PC-3 (cell line): ENCODE measurements around the gene KRT2. TPM values are rescaled to one million over a fixed set of nuclear protein-coding genes. Genes with fewer than 3 reads are reported as not detected.

ENCODE experiments used
- ATAC-seq: fragments of 200-7000 bp; cut with Tn5 transposase; 2 replicates; pipeline ENCODE4 v1.9.1; 2020; ENCODE audit warnings: mild to moderate bottlenecking, moderate library complexity
- BruUV-seq: library from RNA; stranded (reverse); fragments of 400-500 nt; replicated peaks from 2 replicates; lab custom pipeline; 2021; lab: Mats Ljungman, UMichigan
- CTCF ChIA-PET: fragments of 300-600 bp; sonication (Branson Sonifier 250); formaldehyde crosslinking; loops from one replicate; lab custom pipeline; 2022; ENCODE audit warnings: antibody characterized with exemption; lab: Charles Lee
- POLR2A ChIA-PET: fragments of 300-600 bp; sonication (Branson Sonifier 250); formaldehyde crosslinking; loops from one replicate; lab custom pipeline; 2022; ENCODE audit warnings: antibody characterized with exemption; ENCODE audit not compliant: unreplicated experiment; lab: Charles Lee
- DNase-seq: peaks from one replicate; pipeline ENCODE4 v3.0.0-alpha.2; 2015
- H2AFZ ChIP-seq: fragments of 300-600 bp; sonication (generic); 2 replicates; pipeline ENCODE4 v1.6.0; 2016; ENCODE audit warnings: antibody characterized with exemption, low read length
- H3F3A ChIP-seq: fragments of 300-600 bp; sonication (generic); one replicate; pipeline ENCODE4 v1.6.0; 2017; ENCODE audit warnings: antibody characterized with exemption, low read length, control low read depth, mild to moderate bottlenecking; ENCODE audit not compliant: unreplicated experiment
- H3K27ac ChIP-seq: fragments of 300-600 bp; sonication (generic); 2 replicates; pipeline ENCODE4 v1.5.1; 2016; ENCODE audit warnings: mild to moderate bottlenecking, low read length
- H3K27me3 ChIP-seq: fragments of 300-600 bp; sonication (generic); 2 replicates; pipeline ENCODE4 v1.6.1; 2016; ENCODE audit warnings: low read length, mixed read lengths
- H3K36me3 ChIP-seq: fragments of 300-600 bp; sonication (generic); 2 replicates; pipeline ENCODE4 v1.6.1; 2016; ENCODE audit warnings: low read depth, mixed run types, low read length, mixed read lengths
- H3K4me1 ChIP-seq: fragments of 300-600 bp; sonication (generic); 2 replicates; pipeline ENCODE4 v1.5.1; 2016; ENCODE audit warnings: low read length; ENCODE audit not compliant: insufficient read depth
- H3K4me2 ChIP-seq: fragments of 300-600 bp; sonication (generic); 2 replicates; pipeline ENCODE4 v1.6.0; 2016; ENCODE audit warnings: low read length
- H3K4me3 ChIP-seq: fragments of 300-600 bp; sonication (generic); 2 replicates; pipeline ENCODE4 v1.5.1; 2016; ENCODE audit warnings: mild to moderate bottlenecking, low read length, mixed read lengths
- H3K79me2 ChIP-seq: fragments of 300-600 bp; sonication (generic); 2 replicates; pipeline ENCODE4 v1.6.1; 2017; ENCODE audit warnings: low read length, mixed read lengths
- H3K9ac ChIP-seq: fragments of 300-600 bp; sonication (generic); 2 replicates; pipeline ENCODE4 v1.6.0; 2016; ENCODE audit warnings: mild to moderate bottlenecking, low read length
- H3K9me2 ChIP-seq: fragments of 300-600 bp; sonication (generic); replicated peaks from 2 replicates; pipeline ENCODE4 v1.6.1; 2016; ENCODE audit warnings: mixed run types, low read length, mixed read lengths
- H3K9me3 ChIP-seq: fragments of 300-600 bp; sonication (generic); 2 replicates; pipeline ENCODE4 v1.6.1; 2016; ENCODE audit warnings: low read length, mixed read lengths
- H4K20me1 ChIP-seq: fragments of 300-600 bp; sonication (generic); 2 replicates; pipeline ENCODE4 v1.6.1; 2016; ENCODE audit warnings: low read length, mixed read lengths
- EZH2 ChIP-seq: fragments of 300-600 bp; sonication (generic); IDR thresholded peaks from one replicate; pipeline ENCODE4 v1.6.1; 2017; ENCODE audit warnings: antibody characterized with exemption, mild to moderate bottlenecking, low read length; ENCODE audit not compliant: unreplicated experiment
- EZH2phosphoT487 ChIP-seq: fragments of 300-600 bp; sonication (generic); IDR thresholded peaks from 2 replicates; pipeline ENCODE4 v1.6.1; 2018; ENCODE audit warnings: mild to moderate bottlenecking, antibody characterized with exemption, low read length, borderline replicate concordance
- intact Hi-C: fragments of 100-400 bp; cut with micrococcal nuclease; formaldehyde crosslinking; loops from 2 replicates; pipeline ENCODE4 v1.9.0; 2023
- total RNA-seq: library from RNA; depleted of rRNA; stranded (reverse); fragments of >200 nt; gene quantifications from 2 replicates; pipeline ENCODE4 v1.2.3, GENCODE V29; 2014
- TF ChIP-seq, protein P1 (sequence below): fragments of 300-600 bp; sonication (generic); conservative IDR thresholded peaks from 2 replicates; pipeline ENCODE4 v1.5.1; 2017; ENCODE audit warnings: antibody characterized with exemption, low read depth, mild to moderate bottlenecking, low read length

KRT2 gene
- total RNA-seq, 1 experiment from 2014 or later: not detected

DNA sequence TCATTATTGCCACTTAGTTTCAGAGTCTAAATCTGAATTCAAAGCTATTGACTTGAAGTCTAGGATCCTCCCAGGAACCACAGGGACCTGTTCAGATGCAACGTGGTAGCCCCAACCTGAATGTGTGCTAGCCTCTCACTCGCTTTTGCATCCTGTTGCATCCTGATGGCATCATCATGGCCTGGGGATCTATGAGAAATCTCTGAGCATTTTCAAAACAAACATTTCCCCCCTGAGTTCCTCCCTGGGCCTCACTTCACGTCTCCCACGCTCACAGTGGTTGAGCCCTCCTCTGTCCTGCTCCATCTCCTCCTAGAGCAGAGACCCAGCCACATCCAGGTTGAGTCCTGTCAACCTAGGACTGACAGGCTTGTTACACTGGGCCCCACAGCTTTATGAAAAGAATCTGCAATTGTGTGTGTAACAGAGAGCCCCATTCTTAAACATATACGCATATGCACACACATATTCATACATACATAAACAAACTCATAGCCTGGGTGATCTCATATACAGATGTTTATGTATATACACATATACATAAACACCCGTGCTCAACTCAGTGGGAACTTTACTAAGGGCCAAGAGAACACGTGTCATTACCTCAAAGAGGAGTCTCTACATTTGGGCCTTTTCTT is 45.3 kb downstream of the KRT2 start:
- CTCF ChIA-PET: no interaction called here
- no peaks in the 10 kb centered on the region for H3K79me2 ChIP-seq
- no peak overlapping the region for H3K9ac ChIP-seq
- TF ChIP-seq, protein P1, sequence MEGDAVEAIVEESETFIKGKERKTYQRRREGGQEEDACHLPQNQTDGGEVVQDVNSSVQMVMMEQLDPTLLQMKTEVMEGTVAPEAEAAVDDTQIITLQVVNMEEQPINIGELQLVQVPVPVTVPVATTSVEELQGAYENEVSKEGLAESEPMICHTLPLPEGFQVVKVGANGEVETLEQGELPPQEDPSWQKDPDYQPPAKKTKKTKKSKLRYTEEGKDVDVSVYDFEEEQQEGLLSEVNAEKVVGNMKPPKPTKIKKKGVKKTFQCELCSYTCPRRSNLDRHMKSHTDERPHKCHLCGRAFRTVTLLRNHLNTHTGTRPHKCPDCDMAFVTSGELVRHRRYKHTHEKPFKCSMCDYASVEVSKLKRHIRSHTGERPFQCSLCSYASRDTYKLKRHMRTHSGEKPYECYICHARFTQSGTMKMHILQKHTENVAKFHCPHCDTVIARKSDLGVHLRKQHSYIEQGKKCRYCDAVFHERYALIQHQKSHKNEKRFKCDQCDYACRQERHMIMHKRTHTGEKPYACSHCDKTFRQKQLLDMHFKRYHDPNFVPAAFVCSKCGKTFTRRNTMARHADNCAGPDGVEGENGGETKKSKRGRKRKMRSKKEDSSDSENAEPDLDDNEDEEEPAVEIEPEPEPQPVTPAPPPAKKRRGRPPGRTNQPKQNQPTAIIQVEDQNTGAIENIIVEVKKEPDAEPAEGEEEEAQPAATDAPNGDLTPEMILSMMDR: no peak
- TF ChIP-seq EZH2 (no peak), EZH2phosphoT487 (no peak)
- H3K4me3 ChIP-seq: no peak overlapping the region
- no peak overlapping the region for H3K4me2 ChIP-seq
- H3K9me3 ChIP-seq: no peaks in the 10 kb centered on the region
- POLR2A ChIA-PET: no interaction called here
- H3K4me1 ChIP-seq: no peaks in the 10 kb centered on the region; the same call in 1 of the 2 replicates
- no peaks in the 10 kb centered on the region for H4K20me1 ChIP-seq
- no peak overlapping the region for H2AFZ ChIP-seq
- no peaks in the 10 kb centered on the region for H3K9me2 ChIP-seq
- DNase-seq (no peak), ATAC-seq (no peak)
- intact Hi-C loops: no loop called here
- no peaks in the 10 kb centered on the region for H3K36me3 ChIP-seq
- no TSS peak for BruUV-seq
- H3F3A ChIP-seq: no peaks in the 10 kb centered on the region
- H3K27me3 ChIP-seq: peaks cover 30% of the 10 kb centered on the region
- H3K27ac ChIP-seq: no peak overlapping the region

DNA sequence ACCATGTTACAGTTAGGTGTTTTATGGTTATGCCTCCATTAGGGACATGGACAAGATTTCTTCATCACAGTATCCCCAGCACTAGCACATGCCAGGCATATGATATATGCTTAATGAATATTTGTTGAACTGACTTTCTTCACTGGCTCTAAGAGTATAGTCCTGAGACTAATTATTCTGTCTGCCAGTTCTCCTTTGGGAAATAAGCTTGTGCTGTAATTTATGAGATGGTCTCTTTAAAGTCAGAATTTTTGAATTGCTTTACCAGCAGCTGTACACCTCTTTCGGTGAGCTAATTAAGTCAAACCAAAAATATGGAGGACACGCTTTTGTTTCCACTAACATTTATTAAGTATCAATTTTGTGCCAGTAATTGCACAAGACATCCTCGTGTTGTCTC is 45.9 kb downstream of the KRT2 start:
- POLR2A ChIA-PET: no interaction called here
- no peaks in the 10 kb centered on the region for H3K36me3 ChIP-seq
- H3K27me3 ChIP-seq: peaks cover 24% of the 10 kb centered on the region
- H3K27ac ChIP-seq: no peak overlapping the region
- TF ChIP-seq EZH2: no peak
- TF ChIP-seq EZH2phosphoT487: no peak
- TF ChIP-seq, protein P1: no peak
- no peaks in the 10 kb centered on the region for H3K79me2 ChIP-seq
- no peak overlapping the region for H2AFZ ChIP-seq
- CTCF ChIA-PET: no interaction called here
- no peak overlapping the region for H3K9ac ChIP-seq
- H3K9me3 ChIP-seq: no peaks in the 10 kb centered on the region
- intact Hi-C loops: no loop called here
- no peaks in the 10 kb centered on the region; the same call in 1 of the 2 replicates for H3K4me1 ChIP-seq
- no peak overlapping the region for H3K4me3 ChIP-seq
- no peak overlapping the region for H3K4me2 ChIP-seq
- no peak for DNase-seq
- H3K9me2 ChIP-seq: no peaks in the 10 kb centered on the region
- H4K20me1 ChIP-seq: no peaks in the 10 kb centered on the region
- BruUV-seq: no TSS peak
- no peaks in the 10 kb centered on the region for H3F3A ChIP-seq
- no peak for ATAC-seq

DNA sequence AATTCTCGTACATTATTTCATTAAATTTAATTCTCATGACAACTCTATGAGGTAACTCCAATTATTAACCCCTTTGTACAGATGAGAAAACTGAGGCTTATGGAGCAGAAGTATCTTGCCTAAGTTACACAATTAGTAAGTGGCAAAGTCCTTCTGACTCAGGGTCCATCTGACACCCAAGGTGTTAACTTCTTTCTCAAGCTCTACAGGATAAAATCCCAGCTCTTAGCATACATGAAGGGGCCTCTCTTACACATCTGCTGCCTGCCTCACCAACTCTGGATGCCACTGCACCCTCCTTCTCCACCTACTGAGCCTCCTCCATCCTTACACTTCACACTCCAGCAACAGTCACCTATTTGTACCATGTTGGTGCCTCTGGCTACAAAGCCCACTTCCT is 46.5 kb downstream of the KRT2 start:
- no peak overlapping the region for H3K4me3 ChIP-seq
- no peaks in the 10 kb centered on the region for H3K9me3 ChIP-seq
- no peak overlapping the region for H2AFZ ChIP-seq
- no peaks in the 10 kb centered on the region for H3K36me3 ChIP-seq
- no peaks in the 10 kb centered on the region for H3F3A ChIP-seq
- H3K79me2 ChIP-seq: no peaks in the 10 kb centered on the region
- H3K27me3 ChIP-seq: peaks cover 21% of the 10 kb centered on the region
- no peak overlapping the region for H3K27ac ChIP-seq
- POLR2A ChIA-PET: no interaction called here
- ATAC-seq: no peak
- BruUV-seq: no TSS peak
- intact Hi-C loops: no loop called here
- no peak for DNase-seq
- no peak overlapping the region for H3K4me2 ChIP-seq
- H3K9ac ChIP-seq: no peak overlapping the region
- CTCF ChIA-PET: no interaction called here
- no peaks in the 10 kb centered on the region for H3K9me2 ChIP-seq
- no peaks in the 10 kb centered on the region; the same call in 1 of the 2 replicates for H3K4me1 ChIP-seq
- no peaks in the 10 kb centered on the region for H4K20me1 ChIP-seq
- no peak for TF ChIP-seq EZH2phosphoT487
- TF ChIP-seq, protein P1: no peak
- no peak for TF ChIP-seq EZH2
